ENCODE results near the gene TGFB1. TPM values are rescaled to one million over a fixed set of nuclear protein-coding genes. Genes with fewer than 3 reads are reported as not detected.

Gene TGFB1
- total and polyA plus RNA-seq, 7 donors: 6.5 to 27.1 (median 17.4) TPM

- intact Hi-C loops (cut with DNase I): no loop called here
- H3K9me3 ChIP-seq: no peaks in the 10 kb centered on the region
- no peak overlapping the region for H3K4me3 ChIP-seq
- 35 to 38% methylated on average over 1 of the region's 1 CpG for WGBS, 2 donors
- peak overlapping the region in 3 of 4 donors; percentile 66 to 90 (median 87) for H3K27ac ChIP-seq
- peaks cover 0 to 43% (median 34%) of the 10 kb centered on the region in 4 donors for H3K4me1 ChIP-seq
- no peak for DNase-seq
- peaks cover 0 to 39% (median 16%) of the 10 kb centered on the region in 4 donors for H3K36me3 ChIP-seq
- TF ChIP-seq EP300 (IDR thresholded peaks at IDR 0.05) (no peak), POLR2AphosphoS5 (IDR thresholded peaks at IDR 0.05) (no peak), POLR2A (IDR thresholded peaks at IDR 0.05) (no peak)
- TF ChIP-seq, protein P1, sequence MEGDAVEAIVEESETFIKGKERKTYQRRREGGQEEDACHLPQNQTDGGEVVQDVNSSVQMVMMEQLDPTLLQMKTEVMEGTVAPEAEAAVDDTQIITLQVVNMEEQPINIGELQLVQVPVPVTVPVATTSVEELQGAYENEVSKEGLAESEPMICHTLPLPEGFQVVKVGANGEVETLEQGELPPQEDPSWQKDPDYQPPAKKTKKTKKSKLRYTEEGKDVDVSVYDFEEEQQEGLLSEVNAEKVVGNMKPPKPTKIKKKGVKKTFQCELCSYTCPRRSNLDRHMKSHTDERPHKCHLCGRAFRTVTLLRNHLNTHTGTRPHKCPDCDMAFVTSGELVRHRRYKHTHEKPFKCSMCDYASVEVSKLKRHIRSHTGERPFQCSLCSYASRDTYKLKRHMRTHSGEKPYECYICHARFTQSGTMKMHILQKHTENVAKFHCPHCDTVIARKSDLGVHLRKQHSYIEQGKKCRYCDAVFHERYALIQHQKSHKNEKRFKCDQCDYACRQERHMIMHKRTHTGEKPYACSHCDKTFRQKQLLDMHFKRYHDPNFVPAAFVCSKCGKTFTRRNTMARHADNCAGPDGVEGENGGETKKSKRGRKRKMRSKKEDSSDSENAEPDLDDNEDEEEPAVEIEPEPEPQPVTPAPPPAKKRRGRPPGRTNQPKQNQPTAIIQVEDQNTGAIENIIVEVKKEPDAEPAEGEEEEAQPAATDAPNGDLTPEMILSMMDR (IDR thresholded peaks at IDR 0.05): no peak
- no peaks in the 10 kb centered on the region for H3K27me3 ChIP-seq
Observed at GRCh38 chr19:41328842-41329225, 24.9 kb downstream of the TGFB1 start.

DNA sequence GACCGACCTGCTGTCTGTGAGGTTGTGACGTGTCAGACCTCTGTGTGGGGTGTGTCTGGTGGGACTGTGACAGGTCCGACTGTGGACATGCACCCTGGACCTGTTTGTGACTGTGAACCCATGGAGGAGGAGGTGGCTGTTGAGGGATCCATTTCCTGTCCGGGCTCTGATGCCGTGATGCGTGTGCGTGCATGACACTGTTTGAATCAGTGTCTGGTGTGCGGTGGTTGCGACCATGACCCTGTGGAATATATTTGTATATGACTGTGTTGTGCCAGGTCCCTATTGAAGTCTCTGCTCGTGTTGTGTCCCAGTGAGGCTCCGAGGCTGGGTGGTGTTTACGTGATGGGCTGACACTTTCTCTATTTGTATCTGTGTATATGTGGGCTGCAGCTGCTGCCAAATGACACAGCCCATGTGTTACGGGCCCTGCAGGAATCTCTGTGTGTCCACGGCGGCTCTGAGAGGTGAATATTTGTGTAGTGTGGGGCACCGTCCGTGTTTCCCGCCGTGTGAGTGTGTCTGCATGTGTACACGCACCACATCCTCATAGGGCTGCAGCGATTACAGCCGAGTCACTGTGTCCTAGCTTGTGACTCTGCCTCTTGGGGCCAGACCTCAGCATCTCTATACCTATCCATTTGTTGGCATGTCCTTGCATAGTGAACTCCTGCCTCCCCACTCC lies 25.4 kb downstream of the TGFB1 start:
- H3K9me3 ChIP-seq: no peaks in the 10 kb centered on the region
- DNase-seq: no peak
- no peak overlapping the region for H3K4me3 ChIP-seq
- TF ChIP-seq POLR2A (IDR thresholded peaks at IDR 0.05): no peak
- peaks cover 0 to 48% (median 40%) of the 10 kb centered on the region in 4 donors for H3K4me1 ChIP-seq
- 7 to 25% methylated on average over 22 of the region's 22 CpGs for WGBS, 2 donors
- intact Hi-C loops (cut with DNase I): no loop called here
- no peaks in the 10 kb centered on the region for H3K27me3 ChIP-seq
- peaks cover 0 to 39% (median 16%) of the 10 kb centered on the region in 4 donors for H3K36me3 ChIP-seq
- H3K27ac ChIP-seq: peak overlapping the region; percentile 41 to 90 (median 76)

DNA sequence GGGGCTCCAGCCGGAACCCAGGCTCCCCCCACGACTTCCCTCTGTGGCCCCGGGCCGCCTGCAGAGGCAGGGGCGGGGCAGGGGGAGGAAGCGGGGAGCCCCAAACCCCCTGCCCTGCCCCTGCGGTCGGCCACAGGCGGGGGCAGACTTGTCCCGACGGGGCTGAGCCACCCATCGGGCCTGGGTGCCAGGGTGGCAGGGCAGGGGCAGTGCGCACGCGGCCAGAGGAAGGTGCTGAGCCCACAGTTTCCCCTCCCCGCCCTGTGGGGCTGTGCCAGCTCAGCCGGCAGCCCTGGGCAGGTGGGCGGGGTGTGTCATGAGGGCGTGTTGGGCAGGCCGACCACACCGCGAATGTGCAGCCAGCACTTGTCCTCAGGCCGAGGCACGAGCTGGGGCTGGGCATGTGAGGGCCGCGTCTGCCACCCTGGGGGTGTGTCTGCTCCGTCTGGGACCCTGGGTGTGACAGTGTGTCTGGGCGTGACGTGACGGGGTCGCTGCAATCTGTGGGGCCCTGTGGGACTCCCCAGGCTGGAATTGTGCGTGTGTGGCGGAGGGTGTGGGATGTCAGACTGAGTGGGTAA lies 26.1 kb downstream of the TGFB1 start:
- Histone ChIP-seq H3K9me3 (no peaks in the 10 kb centered on the region), H3K27me3 (no peaks in the 10 kb centered on the region), H3K4me3 (peak overlapping the region in 2 of 4 donors; percentile 5 to 7), H3K36me3 (peaks cover 0 to 42% (median 15%) of the 10 kb centered on the region in 4 donors), H3K4me1 (peaks cover 0 to 55% (median 46%) of the 10 kb centered on the region in 4 donors), H3K27ac (peak overlapping the region; percentile 41 to 90 (median 76))
- no peak for DNase-seq
- 5 to 17% methylated on average over 33 of the region's 33 CpGs for whole genome bisulfite sequencing, 2 donors
- TF ChIP-seq EP300 (IDR thresholded peaks at IDR 0.05): no peak
- TF ChIP-seq, protein P1 (IDR thresholded peaks at IDR 0.05): no peak
- TF ChIP-seq POLR2A (IDR thresholded peaks at IDR 0.05): no peak
- TF ChIP-seq POLR2AphosphoS5 (IDR thresholded peaks at IDR 0.05): no peak
- intact Hi-C loops (cut with DNase I): no loop called here

- TF ChIP-seq POLR2A (IDR thresholded peaks at IDR 0.05): peak in 1 of 2 donors; percentile 9
- TF ChIP-seq, protein P1 (IDR thresholded peaks at IDR 0.05): no peak
- TF ChIP-seq EP300 (IDR thresholded peaks at IDR 0.05): no peak
- H3K4me1 ChIP-seq: peaks cover 0 to 60% (median 51%) of the 10 kb centered on the region in 4 donors
- no peaks in the 10 kb centered on the region for H3K9me3 ChIP-seq
- WGBS, 2 donors: 21 to 25% methylated on average over 13 of the region's 13 CpGs
- intact Hi-C loops (cut with DNase I): no loop called here
- DNase-seq: no peak
- H3K27me3 ChIP-seq: no peaks in the 10 kb centered on the region
- peaks cover 0 to 42% (median 12%) of the 10 kb centered on the region in 4 donors for H3K36me3 ChIP-seq
- peak overlapping the region; percentile 41 to 90 (median 76) for H3K27ac ChIP-seq
- peak overlapping the region in 2 of 4 donors; percentile 5 to 7 for H3K4me3 ChIP-seq
Observed at GRCh38 chr19:41327076-41327575, 26.6 kb downstream of the TGFB1 start.
